ENCODE data around the gene ALOX15B.
"Not testable (repeated sequence)": the region's sequence is repeated elsewhere in the genome, so short reads cannot be mapped to it uniquely, and the experiment has no call there.

The ALOX15B gene

GRCh38 chr17:8041249-8041928 lies 2.5 kb downstream of the ALOX15B start:
- no peak for DNase-seq

GRCh38 chr17:8041979-8042378 lies 3.1 kb downstream of the ALOX15B start:
- DNase-seq, result no peak

- no peak for DNase-seq
These were observed 6.3 kb downstream of the ALOX15B start for GRCh38 chr17:8044819-8045810.

GRCh38 chr17:8046306-8046928 lies 7.6 kb downstream of the ALOX15B start:
- no peak for DNase-seq

GRCh38 chr17:8046929-8047768 lies 8.3 kb downstream of the ALOX15B start:
- DNase-seq, result no peak

- no peak for DNase-seq
These were observed 8.9 kb downstream of the ALOX15B start for GRCh38 chr17:8047769-8048110.

- DNase-seq, result no peak
These were observed 9.4 kb downstream of the ALOX15B start for GRCh38 chr17:8048236-8048635.

- no peak for DNase-seq
These were observed 9.9 kb downstream of the ALOX15B start for GRCh38 chr17:8048736-8049135.

- no peak for DNase-seq
These were observed 13.0 kb downstream of the ALOX15B start for GRCh38 chr17:8051831-8052230.

- no peak for DNase-seq
These were observed 13.7 kb downstream of the ALOX15B start for GRCh38 chr17:8052256-8053252.

- no peak for DNase-seq
These were observed 14.7 kb downstream of the ALOX15B start for GRCh38 chr17:8053600-8053999.

GRCh38 chr17:8055851-8056231 lies 17.0 kb downstream of the ALOX15B start:
- no peak for DNase-seq

GRCh38 chr17:8056232-8056975 lies 17.5 kb downstream of the ALOX15B start:
- DNase-seq, result peak; percentile 28

- DNase-seq, result no peak
These were observed 18.2 kb downstream of the ALOX15B start for GRCh38 chr17:8056976-8057625.

- peak; percentile 65 for DNase-seq
These were observed 18.8 kb downstream of the ALOX15B start for GRCh38 chr17:8057691-8058114.

- DNase-seq, result peak; percentile 45
These were observed 20.3 kb downstream of the ALOX15B start for GRCh38 chr17:8059131-8059530.

GRCh38 chr17:8060274-8060673 lies 21.4 kb downstream of the ALOX15B start:
- peak; percentile 57 for DNase-seq

GRCh38 chr17:8061851-8062250 lies 23.0 kb downstream of the ALOX15B start:
- not testable (repeated sequence) for DNase-seq

- DNase-seq, result no peak
These were observed 23.6 kb downstream of the ALOX15B start for GRCh38 chr17:8062435-8062806.

GRCh38 chr17:8062807-8063483 lies 24.1 kb downstream of the ALOX15B start:
- DNase-seq, result no peak
